ENCODE results near the gene ALG3.

DNA sequence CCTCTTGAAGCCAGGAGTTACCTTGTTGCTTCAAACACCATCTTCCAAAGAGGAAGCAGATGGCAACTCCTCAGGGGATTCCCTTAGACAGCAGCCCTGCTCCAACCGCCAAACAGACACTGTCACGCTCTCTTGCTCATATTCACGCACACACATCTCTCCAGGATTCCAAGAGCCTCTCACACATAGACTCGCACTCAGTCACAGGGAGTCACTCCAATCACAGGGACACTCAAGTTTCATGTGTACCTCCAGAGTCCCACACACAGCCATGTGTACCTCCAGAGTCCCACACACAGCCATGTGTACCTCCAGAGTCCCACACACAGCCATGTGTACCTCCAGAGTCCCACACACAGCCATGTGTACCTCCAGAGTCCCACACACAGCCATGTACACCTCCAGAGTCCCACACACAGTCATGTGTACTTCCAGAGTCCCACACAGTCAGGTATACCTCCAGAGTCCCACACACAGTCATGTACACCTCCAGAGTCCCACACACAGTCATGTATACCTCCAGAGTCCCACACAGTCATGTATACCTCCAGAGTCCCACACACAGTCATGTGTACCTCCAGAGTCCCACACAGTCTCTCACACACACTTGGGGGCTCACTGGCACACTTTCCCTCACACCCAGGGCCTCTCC is 13.3 kb downstream of the ALG3 start:
- TF ChIP-seq POLR2AphosphoS5 (IDR thresholded peaks at IDR 0.05; ENCODE audit: insufficient read depth, low read depth, low read length) (no peak), CTCF (IDR thresholded peaks at IDR 0.05; ENCODE audit: extremely low read depth in 1 of 2, insufficient read depth in 1 of 2, low read depth in 1 of 2, low read length in 2 of 2) (no peak), EZH2 (IDR thresholded peaks at IDR 0.05; ENCODE audit: borderline replicate concordance, low read depth, low read length, severe bottlenecking) (no peak), POLR2A (IDR thresholded peaks at IDR 0.05; ENCODE audit: low read depth, low read length) (no peak), GATA2 (IDR thresholded peaks at IDR 0.05; ENCODE audit: insufficient read depth, insufficient read length, low read depth, low read length) (no peak)

Measured in endothelial cell of umbilical vein (primary cell).